Measurements from ENCODE around the gene PODNL1. TPM values are rescaled to one million over a fixed set of nuclear protein-coding genes. Genes with fewer than 3 reads are reported as not detected.

PODNL1 gene
- total and polyA plus RNA-seq, 2 of the 13 experiments (the other 11 are each of a cell fraction or from before 2014, with no cell fraction given): 0.18 TPM; not detected in 1

DNA sequence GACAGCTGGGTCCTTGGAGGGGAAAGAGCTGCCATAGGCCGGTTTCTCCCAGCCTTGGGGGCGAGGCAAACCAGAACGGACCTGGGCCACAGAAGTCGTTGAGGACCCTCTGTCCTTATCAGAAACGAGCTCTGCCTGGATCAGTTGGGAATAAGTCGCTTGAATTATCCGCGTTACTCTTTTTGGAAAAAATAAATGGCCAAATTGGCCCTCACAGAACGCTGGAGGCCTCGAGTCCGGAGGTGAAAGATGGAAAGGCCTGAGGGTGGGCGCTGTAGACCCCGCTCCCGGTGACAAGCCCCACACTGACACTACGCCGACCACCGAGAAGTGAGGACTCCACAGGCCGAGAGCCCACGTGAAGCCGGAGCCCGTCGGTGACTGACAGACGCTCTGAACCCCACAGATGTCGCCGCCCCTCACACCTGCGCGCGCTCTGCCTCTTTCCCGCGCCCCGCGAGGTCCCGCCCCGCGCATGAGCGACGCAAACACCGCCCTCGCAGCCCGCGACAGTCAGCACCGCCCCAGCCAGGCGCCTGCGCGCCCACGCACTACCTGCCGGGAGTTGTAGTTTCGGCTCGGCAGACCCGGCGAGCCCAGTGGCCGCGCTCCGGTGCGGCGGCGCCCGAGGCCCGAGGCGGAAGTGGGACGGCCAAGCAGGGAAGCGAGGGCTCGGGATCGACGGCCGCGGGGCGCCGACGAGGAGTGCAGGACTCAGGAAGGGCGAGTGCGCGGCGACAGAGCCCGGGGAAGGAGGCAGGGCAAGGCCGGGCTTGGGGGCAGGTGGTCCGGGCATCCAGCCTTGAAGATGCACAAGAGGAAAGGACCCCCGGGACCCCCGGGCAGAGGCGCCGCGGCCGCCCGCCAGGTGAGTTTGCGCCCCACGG is 32.3 kb downstream of the PODNL1 start, which contains the start of the genes BRME1 and CC2D1A (continued):
- TF ChIP-seq, protein P1, sequence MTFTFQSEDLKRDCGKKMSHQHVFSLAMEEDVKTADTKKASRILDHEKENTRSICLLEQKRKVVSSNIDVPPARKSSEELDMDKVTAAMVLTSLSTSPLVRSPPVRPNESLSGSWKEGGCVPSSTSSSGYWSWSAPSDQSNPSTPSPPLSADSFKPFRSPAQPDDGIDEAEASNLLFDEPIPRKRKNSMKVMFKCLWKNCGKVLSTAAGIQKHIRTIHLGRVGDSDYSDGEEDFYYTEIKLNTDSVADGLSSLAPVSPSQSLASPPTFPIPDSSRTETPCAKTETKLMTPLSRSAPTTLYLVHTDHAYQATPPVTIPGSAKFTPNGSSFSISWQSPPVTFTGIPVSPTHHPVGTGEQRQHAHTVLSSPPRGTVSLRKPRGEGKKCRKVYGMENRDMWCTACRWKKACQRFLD (CRISPR knock-in tag; IDR thresholded peaks at IDR 0.05; ENCODE audit: borderline replicate concordance): no peak
- 0 out of 2 replicates have a peak, but pooled peaks have one; percentile 10 for TF ChIP-seq TOPORS (CRISPR knock-in tag; IDR thresholded peaks at IDR 0.05)
- TF ChIP-seq KMT2A (CRISPR knock-in tag; IDR thresholded peaks at IDR 0.05): peak; percentile 64
- TF ChIP-seq, protein P2, sequence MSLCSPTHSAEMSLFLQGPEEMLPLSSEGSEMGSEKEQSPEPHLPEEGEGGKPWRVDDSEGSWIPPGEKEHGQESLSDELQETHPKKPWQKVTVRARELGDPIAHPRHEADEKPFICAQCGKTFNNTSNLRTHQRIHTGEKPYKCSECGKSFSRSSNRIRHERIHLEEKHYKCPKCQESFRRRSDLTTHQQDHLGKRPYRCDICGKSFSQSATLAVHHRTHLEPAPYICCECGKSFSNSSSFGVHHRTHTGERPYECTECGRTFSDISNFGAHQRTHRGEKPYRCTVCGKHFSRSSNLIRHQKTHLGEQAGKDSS (CRISPR knock-in tag; IDR thresholded peaks at IDR 0.05; ENCODE audit: borderline replicate concordance, low read depth): no peak
- TF ChIP-seq, protein P3, sequence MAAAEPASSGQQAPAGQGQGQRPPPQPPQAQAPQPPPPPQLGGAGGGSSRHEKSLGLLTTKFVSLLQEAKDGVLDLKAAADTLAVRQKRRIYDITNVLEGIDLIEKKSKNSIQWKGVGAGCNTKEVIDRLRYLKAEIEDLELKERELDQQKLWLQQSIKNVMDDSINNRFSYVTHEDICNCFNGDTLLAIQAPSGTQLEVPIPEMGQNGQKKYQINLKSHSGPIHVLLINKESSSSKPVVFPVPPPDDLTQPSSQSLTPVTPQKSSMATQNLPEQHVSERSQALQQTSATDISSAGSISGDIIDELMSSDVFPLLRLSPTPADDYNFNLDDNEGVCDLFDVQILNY (CRISPR knock-in tag; conservative IDR thresholded peaks at IDR 0.05): peak; percentile 96
- no peak for TF ChIP-seq TBX3 (IDR thresholded peaks at IDR 0.05; ENCODE audit: borderline replicate concordance)
- no peak for TF ChIP-seq EZH2 (conservative IDR thresholded peaks at IDR 0.05; ENCODE audit: low read depth, low read length)
- TF ChIP-seq SPEN (CRISPR knock-in tag; IDR thresholded peaks at IDR 0.05; ENCODE audit: low read depth): peak; percentile 79
- no peak for TF ChIP-seq HNF4A (CRISPR knock-in tag; IDR thresholded peaks at IDR 0.05)
- peak; percentile 48; the same call in 1 of the 2 replicates for TF ChIP-seq BRCA1 (CRISPR knock-in tag; IDR thresholded peaks at IDR 0.05)
- no peak for TF ChIP-seq ZNF17 (CRISPR knock-in tag; IDR thresholded peaks at IDR 0.05)
- no peak for TF ChIP-seq ZNF543 (CRISPR knock-in tag; IDR thresholded peaks at IDR 0.05)
- TF ChIP-seq MXI1 (IDR thresholded peaks at IDR 0.05; ENCODE audit: borderline replicate concordance, low read depth, low read length): peak; percentile 64; the same call in 1 of the 3 replicates
- no peak for TF ChIP-seq TCF7L2 (IDR thresholded peaks at IDR 0.05; ENCODE audit: low read depth, low read length)
- TF ChIP-seq ZNF10 (CRISPR knock-in tag; IDR thresholded peaks at IDR 0.05; ENCODE audit: borderline replicate concordance, low read depth): no peak
- TF ChIP-seq SAFB2 (CRISPR knock-in tag; IDR thresholded peaks at IDR 0.05; ENCODE audit: borderline replicate concordance, low read depth): peak; percentile 72
- no peak for TF ChIP-seq ZFP1 (CRISPR knock-in tag; IDR thresholded peaks at IDR 0.05)
- peak; percentile 95; the same call in 1 of the 2 replicates for TF ChIP-seq ZNF713 (CRISPR knock-in tag; IDR thresholded peaks at IDR 0.05)
- TF ChIP-seq ZNF563 (CRISPR knock-in tag; IDR thresholded peaks at IDR 0.05): peak; percentile 86; the same call in 1 of the 2 replicates
- TF ChIP-seq, protein P4, sequence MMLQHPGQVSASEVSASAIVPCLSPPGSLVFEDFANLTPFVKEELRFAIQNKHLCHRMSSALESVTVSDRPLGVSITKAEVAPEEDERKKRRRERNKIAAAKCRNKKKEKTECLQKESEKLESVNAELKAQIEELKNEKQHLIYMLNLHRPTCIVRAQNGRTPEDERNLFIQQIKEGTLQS (CRISPR knock-in tag; IDR thresholded peaks at IDR 0.05): peak; percentile 64
- peak; percentile 71; the same call in 1 of the 2 replicates for TF ChIP-seq ZNF768 (CRISPR knock-in tag; IDR thresholded peaks at IDR 0.05)
- TF ChIP-seq, protein P5, sequence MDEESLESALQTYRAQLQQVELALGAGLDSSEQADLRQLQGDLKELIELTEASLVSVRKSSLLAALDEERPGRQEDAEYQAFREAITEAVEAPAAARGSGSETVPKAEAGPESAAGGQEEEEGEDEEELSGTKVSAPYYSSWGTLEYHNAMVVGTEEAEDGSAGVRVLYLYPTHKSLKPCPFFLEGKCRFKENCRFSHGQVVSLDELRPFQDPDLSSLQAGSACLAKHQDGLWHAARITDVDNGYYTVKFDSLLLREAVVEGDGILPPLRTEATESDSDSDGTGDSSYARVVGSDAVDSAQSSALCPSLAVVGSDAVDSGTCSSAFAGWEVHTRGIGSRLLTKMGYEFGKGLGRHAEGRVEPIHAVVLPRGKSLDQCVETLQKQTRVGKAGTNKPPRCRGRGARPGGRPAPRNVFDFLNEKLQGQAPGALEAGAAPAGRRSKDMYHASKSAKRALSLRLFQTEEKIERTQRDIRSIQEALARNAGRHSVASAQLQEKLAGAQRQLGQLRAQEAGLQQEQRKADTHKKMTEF (CRISPR knock-in tag; IDR thresholded peaks at IDR 0.05): peak; percentile 85
- no peak for TF ChIP-seq ZNF816 (CRISPR knock-in tag; IDR thresholded peaks at IDR 0.05; ENCODE audit: borderline replicate concordance)
